CD8-positive, alpha-beta memory T cell (primary cell): ENCODE results near the gene LTBP1. TPM values are rescaled to one million over a fixed set of nuclear protein-coding genes. Genes with fewer than 3 reads are reported as not detected.
"Not testable (repeated sequence)": the region's sequence is repeated elsewhere in the genome, so short reads cannot be mapped to it uniquely, and the experiment has no call there.

Experiments used
- CTCF ChIA-PET: fragments of 350-600 bp; sonication (Branson Sonifier 250); formaldehyde crosslinking; loops from one replicate; lab custom pipeline; 2021; ENCODE audit warnings: antibody characterized with exemption; lab: Charles Lee
- POLR2A ChIA-PET: fragments of 350-600 bp; sonication (Branson Sonifier 250); formaldehyde crosslinking; loops from one replicate; lab custom pipeline; 2021; ENCODE audit warnings: antibody characterized with exemption; lab: Charles Lee
- DNase-seq, 5 donors: peaks; one replicate each; pipeline versions ENCODE4 v3.0.0 to v3.0.0-alpha.2; 2020 to 2022; ENCODE audit warnings: mixed read lengths in 1 of 5
- H3K27ac ChIP-seq: one replicate; pipeline ENCODE4 v1.7.0; 2013; ENCODE audit warnings: low read depth, mild to moderate bottlenecking, low read length, moderate library complexity
- H3K27me3 ChIP-seq: 2 replicates; pipeline ENCODE4 v1.7.0; 2013; ENCODE audit warnings: low read length, mild to moderate bottlenecking; ENCODE audit not compliant: insufficient read depth, poor library complexity, severe bottlenecking
- H3K36me3 ChIP-seq: 2 replicates; pipeline ENCODE4 v1.7.0; 2013; ENCODE audit warnings: mild to moderate bottlenecking, low read length, moderate library complexity; ENCODE audit not compliant: insufficient read depth
- H3K4me1 ChIP-seq: 2 replicates; pipeline ENCODE4 v1.7.0; 2013; ENCODE audit warnings: mild to moderate bottlenecking, low read length, moderate library complexity; ENCODE audit not compliant: insufficient read depth
- H3K4me3 ChIP-seq: 2 replicates; pipeline ENCODE4 v1.7.0; 2013; ENCODE audit warnings: mild to moderate bottlenecking, low read length
- H3K9me3 ChIP-seq: 2 replicates; pipeline ENCODE4 v1.7.0; 2013; ENCODE audit warnings: mild to moderate bottlenecking, low read length
- H3K27ac Mint-ChIP-seq, 8 donors: one replicate each; pipeline ENCODE4 v1.8.0; 2020 to 2021; ENCODE audit warnings: mixed read lengths in 8 of 8, mild to moderate bottlenecking in 6 of 8, inconsistent platforms in 3 of 8, moderate library complexity in 3 of 8
- H3K27me3 Mint-ChIP-seq, 2 donors: one replicate each; pipeline ENCODE4 v1.8.0; 2020 to 2021; ENCODE audit warnings: mixed read lengths in 2 of 2, mild to moderate bottlenecking in 1 of 2, moderate library complexity in 1 of 2
- H3K36me3 Mint-ChIP-seq, 3 donors: one replicate each; pipeline ENCODE4 v1.8.0; 2020 to 2021; ENCODE audit warnings: mixed read lengths in 3 of 3, inconsistent platforms in 1 of 3, mild to moderate bottlenecking in 1 of 3
- H3K4me1 Mint-ChIP-seq, 3 donors: one replicate each; pipeline ENCODE4 v1.8.0; 2020 to 2021; ENCODE audit warnings: mixed read lengths in 3 of 3, inconsistent platforms in 1 of 3, mild to moderate bottlenecking in 1 of 3
- H3K4me3 Mint-ChIP-seq, 7 donors: one replicate each; pipeline ENCODE4 v1.8.0; 2020 to 2021; ENCODE audit warnings: mixed read lengths in 7 of 7, mild to moderate bottlenecking in 6 of 7, moderate library complexity in 4 of 7, inconsistent platforms in 2 of 7
- H3K9me3 Mint-ChIP-seq, 5 donors: one replicate each; pipeline ENCODE4 v1.8.0; 2020 to 2022; ENCODE audit warnings: mixed read lengths in 5 of 5, mild to moderate bottlenecking in 3 of 5, moderate library complexity in 2 of 5, inconsistent platforms in 1 of 5
- polyA plus RNA-seq: library from polyadenylated mRNA; unstranded; fragments of 300-500 nt; fragmentation: Illumina TruSeq; gene quantifications from one replicate; pipeline ENCODE4 v1.2.3, GENCODE V29; 2021
- total RNA-seq, 2 experiments: library from RNA; stranded (reverse); gene quantifications; one replicate each; pipeline ENCODE4 v1.2.3, GENCODE V29; 2021

LTBP1 gene
- total and polyA plus RNA-seq, 3 experiments from 2014 or later, result not detected

DNA sequence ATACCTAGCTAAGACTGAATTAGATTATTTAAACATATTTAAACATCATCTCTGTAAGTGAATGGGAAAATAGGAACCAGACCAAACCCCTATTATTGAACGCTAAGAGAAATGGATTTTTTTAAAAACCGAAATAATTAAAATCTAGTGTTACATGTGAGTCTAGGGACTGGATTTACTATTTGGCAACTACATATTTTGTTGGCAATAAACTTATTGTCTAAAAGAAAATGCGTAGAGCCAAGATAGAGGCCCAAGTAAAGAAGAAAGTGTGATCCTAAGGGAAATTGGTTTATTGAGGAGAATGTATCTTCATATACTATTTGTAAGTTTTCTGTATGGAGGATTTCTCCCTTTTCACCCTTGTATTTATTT, 105.6 kb downstream of the LTBP1 start:
- Mint-ChIP-seq H3K9me3 (peaks cover 0 to 2% (median 0%) of the 10 kb centered on the region in 5 donors), H3K36me3 (no peaks in the 10 kb centered on the region), H3K27me3 (peaks cover 0 to 4% of the 10 kb centered on the region in 2 donors), H3K27ac (no peak overlapping the region), H3K4me3 (no peak overlapping the region), H3K4me1 (no peaks in the 10 kb centered on the region)
- CTCF ChIA-PET, result no interaction called here
- POLR2A ChIA-PET, result no interaction called here
- Histone ChIP-seq H3K9me3 (no peaks in the 10 kb centered on the region), H3K4me3 (no peak overlapping the region), H3K27me3 (no peaks in the 10 kb centered on the region), H3K4me1 (no peaks in the 10 kb centered on the region), H3K36me3 (no peaks in the 10 kb centered on the region), H3K27ac (no peak overlapping the region)
- no peak for DNase-seq

DNA sequence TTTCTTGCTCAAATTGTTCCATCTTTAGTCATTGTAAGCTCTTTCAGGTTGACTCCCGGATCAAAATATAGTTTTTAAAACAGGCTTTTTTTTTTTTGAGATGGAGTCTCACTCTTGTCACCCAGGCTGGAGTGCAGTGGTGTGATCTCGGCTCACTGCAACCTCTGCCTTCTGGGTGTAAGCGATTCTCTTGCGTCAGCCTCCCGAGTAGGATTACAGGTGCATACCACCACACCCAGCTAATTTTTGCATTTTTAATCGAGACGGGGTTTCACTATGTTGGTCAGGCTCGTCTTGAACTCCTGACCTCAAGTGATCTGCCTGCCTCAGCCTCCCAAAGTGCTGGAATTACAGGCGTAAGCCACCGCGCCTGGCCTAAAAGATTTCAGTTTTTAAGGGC, 106.0 kb downstream of the LTBP1 start:
- H3K4me3 ChIP-seq, H3K27me3 ChIP-seq, H3K9me3 ChIP-seq, H3K27me3 Mint-ChIP-seq, H3K4me3 Mint-ChIP-seq, H3K4me1 Mint-ChIP-seq, POLR2A ChIA-PET, H3K9me3 Mint-ChIP-seq, H3K36me3 ChIP-seq, H3K27ac Mint-ChIP-seq, H3K27ac ChIP-seq, H3K4me1 ChIP-seq, DNase-seq, H3K36me3 Mint-ChIP-seq, CTCF ChIA-PET: not testable (repeated sequence)

DNA sequence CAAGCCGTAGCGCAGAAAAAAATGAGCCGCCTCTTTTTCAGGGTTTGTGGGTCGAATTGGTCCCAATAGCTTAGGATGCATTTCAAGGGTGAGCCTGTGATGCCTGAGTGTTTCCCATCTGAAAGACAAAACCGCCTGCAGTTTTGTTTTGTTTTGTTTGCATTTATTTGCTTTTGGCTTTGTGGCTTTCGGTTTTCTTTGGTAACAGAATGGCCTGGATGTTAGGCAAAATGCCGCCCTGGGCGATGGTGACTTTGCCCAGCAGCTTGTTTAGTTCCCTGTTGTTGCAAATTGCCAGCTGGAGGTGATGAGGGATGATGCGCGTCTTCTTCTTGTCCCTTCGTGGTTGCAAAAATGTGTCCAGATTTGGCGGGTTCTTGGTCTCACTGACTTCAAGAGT, 109.4 kb downstream of the LTBP1 start:
- Mint-ChIP-seq H3K9me3 (peaks cover 0 to 2% (median 0%) of the 10 kb centered on the region in 5 donors), H3K4me1 (no peaks in the 10 kb centered on the region), H3K4me3 (no peak overlapping the region), H3K27ac (no peak overlapping the region), H3K27me3 (peaks cover 0 to 3% of the 10 kb centered on the region in 2 donors), H3K36me3 (no peaks in the 10 kb centered on the region)
- Histone ChIP-seq H3K4me3 (no peak overlapping the region), H3K9me3 (no peaks in the 10 kb centered on the region), H3K27ac (no peak overlapping the region), H3K27me3 (no peaks in the 10 kb centered on the region), H3K4me1 (no peaks in the 10 kb centered on the region), H3K36me3 (no peaks in the 10 kb centered on the region)
- DNase-seq, result no peak
- ChIA-PET CTCF (no interaction called here), POLR2A (no interaction called here)

DNA sequence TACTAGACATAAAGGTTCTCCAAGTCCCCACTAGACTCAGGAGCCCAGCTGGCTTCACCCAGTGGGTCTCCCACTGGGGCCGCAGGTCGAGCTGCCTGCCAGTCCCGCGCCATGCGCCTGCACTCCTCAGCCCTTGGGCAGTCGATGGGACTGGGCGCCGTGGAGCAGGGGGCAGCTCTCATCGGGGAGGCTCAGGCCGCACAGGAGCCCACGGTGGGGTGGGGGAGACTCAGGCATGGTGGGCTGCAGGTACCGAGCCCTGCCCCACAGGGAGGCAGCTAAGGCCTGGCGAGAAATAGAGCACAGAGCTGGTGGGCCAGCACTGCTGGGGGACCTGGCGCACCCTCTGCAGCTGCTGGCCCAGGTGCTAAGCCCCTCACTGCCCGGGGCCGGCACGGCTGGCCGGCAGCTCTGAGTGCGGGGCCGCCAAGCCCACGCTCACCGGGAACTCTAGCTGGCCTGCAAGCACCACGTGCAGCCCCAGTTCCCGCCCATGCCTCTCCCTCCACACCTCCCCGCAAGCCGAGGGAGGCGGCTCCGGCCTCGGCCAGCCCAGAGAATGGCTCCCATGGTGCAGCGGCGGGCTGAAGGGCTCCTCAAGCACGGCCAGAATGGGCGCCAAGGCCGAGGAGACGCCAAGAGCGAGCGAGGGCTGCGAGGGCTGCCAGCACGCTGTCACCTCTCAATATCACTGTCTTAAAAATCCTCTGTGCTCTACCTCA, 110.7 kb downstream of the LTBP1 start:
- CTCF ChIA-PET, H3K27ac ChIP-seq, H3K9me3 Mint-ChIP-seq: not testable (repeated sequence)

DNA sequence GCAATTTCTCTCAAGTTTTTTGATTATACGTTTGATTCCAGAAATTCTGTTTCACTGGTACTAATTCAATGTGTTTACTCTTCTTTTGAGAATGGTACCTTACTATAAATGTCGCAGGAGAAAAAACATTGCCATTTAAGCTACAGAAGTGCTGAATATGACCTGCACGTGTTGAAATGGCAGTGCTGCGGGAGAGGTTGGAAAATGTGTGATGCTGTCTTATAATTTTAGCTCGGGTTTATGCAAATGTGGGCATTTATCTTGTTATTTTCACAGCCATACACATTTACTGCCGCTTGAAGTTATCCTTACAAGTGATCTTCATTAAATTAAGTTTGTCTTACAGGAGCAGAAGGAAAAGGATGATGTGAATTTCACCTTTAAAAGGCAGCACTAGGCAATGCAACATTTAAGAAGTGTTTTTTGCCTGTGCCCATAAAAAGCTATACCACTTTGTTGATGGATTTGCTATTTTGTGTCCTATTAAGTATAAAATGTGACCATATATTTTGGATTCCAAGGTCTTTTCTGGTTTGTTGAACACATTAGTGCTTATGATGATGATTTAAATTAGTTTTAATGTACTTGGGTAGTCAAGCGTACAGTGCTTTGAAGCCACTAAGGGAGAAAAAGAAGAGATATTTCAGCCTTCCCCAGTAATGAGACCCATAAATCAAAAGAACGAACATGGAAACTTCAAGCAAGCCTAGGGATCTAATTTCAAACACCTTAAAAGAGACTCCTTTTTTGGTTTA, 112.1 kb downstream of the LTBP1 start:
- H3K9me3 Mint-ChIP-seq, result peaks cover 0 to 2% (median 0%) of the 10 kb centered on the region in 5 donors
- no peaks in the 10 kb centered on the region for H3K27me3 ChIP-seq
- POLR2A ChIA-PET, result no interaction called here
- H3K27ac ChIP-seq, result no peak overlapping the region
- H3K36me3 Mint-ChIP-seq, result no peaks in the 10 kb centered on the region
- H3K36me3 ChIP-seq, result no peaks in the 10 kb centered on the region
- no peaks in the 10 kb centered on the region for H3K9me3 ChIP-seq
- no peaks in the 10 kb centered on the region for H3K4me1 ChIP-seq
- no peak overlapping the region for H3K27ac Mint-ChIP-seq
- H3K27me3 Mint-ChIP-seq, result peaks cover 3% of the 10 kb centered on the region in 2 donors
- no peaks in the 10 kb centered on the region for H3K4me1 Mint-ChIP-seq
- DNase-seq, result no peak
- CTCF ChIA-PET, result no interaction called here
- no peak overlapping the region for H3K4me3 Mint-ChIP-seq
- no peak overlapping the region for H3K4me3 ChIP-seq

More for the DNA sequence above, 110.7 kb downstream of the LTBP1 start:
- H3K36me3 ChIP-seq, H3K9me3 ChIP-seq, H3K4me3 Mint-ChIP-seq, DNase-seq, H3K4me3 ChIP-seq, H3K27ac Mint-ChIP-seq, H3K27me3 Mint-ChIP-seq, POLR2A ChIA-PET, H3K27me3 ChIP-seq, H3K4me1 Mint-ChIP-seq, H3K4me1 ChIP-seq, H3K36me3 Mint-ChIP-seq: not testable (repeated sequence)

DNA sequence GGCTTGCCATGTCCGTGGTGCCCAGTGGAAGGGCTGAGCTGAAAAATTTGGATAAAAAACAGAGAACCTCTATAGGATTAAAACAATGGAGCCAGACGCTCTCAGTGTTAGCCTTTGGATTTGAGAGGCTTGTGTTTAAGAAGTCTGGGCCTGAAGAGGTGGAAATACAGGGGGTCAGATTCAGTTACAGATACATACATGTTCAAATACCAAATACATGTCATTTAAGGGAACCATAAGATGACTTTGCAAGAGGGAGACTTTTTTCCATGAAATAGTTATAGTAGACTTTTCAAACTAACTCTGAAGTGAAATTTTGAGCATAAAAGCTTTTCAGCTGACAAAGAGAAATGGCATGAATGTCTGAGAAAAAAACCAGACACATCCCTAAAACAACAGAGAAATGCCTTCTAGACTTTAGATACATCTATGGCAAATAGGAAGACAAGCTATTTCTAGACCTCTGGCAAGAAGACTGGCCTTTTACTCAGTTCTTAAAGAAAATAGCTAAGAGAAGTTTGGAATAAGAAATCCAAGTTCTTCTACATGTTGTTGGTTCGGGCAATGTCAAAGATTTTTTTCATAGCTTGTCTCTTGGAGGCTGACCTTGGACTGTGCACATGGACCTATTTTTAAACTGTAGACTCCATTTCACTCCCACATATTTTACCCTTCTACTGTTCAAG, 112.9 kb downstream of the LTBP1 start:
- Histone ChIP-seq H3K4me3 (no peak overlapping the region), H3K36me3 (no peaks in the 10 kb centered on the region), H3K4me1 (no peaks in the 10 kb centered on the region), H3K27me3 (no peaks in the 10 kb centered on the region), H3K9me3 (no peaks in the 10 kb centered on the region), H3K27ac (no peak overlapping the region)
- Mint-ChIP-seq H3K36me3 (no peaks in the 10 kb centered on the region), H3K27ac (no peak overlapping the region), H3K4me1 (no peaks in the 10 kb centered on the region), H3K4me3 (no peak overlapping the region), H3K27me3 (peaks cover 3 to 7% of the 10 kb centered on the region in 2 donors), H3K9me3 (peaks cover 0 to 2% (median 0%) of the 10 kb centered on the region in 5 donors)
- no peak for DNase-seq
- POLR2A ChIA-PET, result no interaction called here
- CTCF ChIA-PET, result no interaction called here

DNA sequence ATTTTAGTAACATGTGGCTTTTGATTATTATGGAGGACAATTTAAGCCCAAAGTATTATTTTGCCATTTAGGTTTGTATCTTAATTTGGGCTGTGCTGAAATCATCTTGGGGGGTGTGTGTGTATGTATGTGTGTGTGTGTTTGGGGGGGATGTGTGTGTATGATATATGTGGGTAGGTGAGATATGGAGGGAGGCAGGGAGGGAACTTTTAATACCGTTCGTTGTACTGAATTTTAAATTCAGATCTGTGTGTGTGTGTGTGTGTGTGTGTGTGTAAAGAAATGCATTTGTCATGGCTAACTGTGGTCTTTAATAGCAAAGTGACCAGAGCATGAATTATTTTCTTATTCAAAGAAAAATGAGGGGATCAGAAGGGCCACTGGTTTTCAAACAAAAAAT, 113.7 kb downstream of the LTBP1 start:
- Histone ChIP-seq H3K27me3 (no peaks in the 10 kb centered on the region), H3K4me3 (no peak overlapping the region), H3K4me1 (no peaks in the 10 kb centered on the region), H3K27ac (no peak overlapping the region), H3K36me3 (no peaks in the 10 kb centered on the region), H3K9me3 (no peaks in the 10 kb centered on the region)
- Mint-ChIP-seq H3K4me3 (no peak overlapping the region), H3K9me3 (peaks cover 0 to 2% (median 0%) of the 10 kb centered on the region in 5 donors), H3K27me3 (peaks cover 6 to 10% of the 10 kb centered on the region in 2 donors), H3K27ac (no peak overlapping the region), H3K36me3 (no peaks in the 10 kb centered on the region), H3K4me1 (no peaks in the 10 kb centered on the region)
- ChIA-PET POLR2A (no interaction called here), CTCF (no interaction called here)
- DNase-seq, result no peak

DNA sequence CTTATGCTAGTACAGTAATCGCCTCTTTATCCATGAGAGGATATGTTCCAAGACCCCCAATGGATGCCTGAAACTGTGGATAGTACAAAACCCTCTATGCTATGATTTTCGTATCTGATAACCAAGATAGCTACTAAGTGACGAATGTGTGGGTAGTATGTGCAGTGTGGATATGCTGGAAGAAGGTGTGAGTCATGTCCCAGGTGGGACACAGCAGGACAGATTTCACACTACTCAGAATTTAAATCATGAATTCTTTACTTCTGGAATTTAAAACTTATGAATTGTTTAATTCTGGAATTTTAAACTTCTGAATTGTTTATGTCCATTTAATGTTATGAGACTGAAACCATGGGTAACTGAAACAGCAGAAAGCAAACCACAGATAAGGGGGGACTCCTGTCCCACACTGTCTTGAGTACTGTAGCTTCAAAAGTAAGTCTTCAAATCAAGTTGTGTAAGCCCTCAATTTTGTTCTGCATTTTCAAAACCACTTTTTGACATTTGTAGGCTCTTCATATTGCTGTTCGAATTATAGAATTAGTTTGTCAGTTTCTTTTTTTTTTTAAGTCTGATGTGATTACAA, 116.0 kb downstream of the LTBP1 start:
- no peaks in the 10 kb centered on the region for H3K36me3 Mint-ChIP-seq
- Histone ChIP-seq H3K36me3 (no peaks in the 10 kb centered on the region), H3K4me1 (no peaks in the 10 kb centered on the region), H3K4me3 (no peak overlapping the region), H3K27ac (no peak overlapping the region), H3K27me3 (no peaks in the 10 kb centered on the region), H3K9me3 (no peaks in the 10 kb centered on the region)
- DNase-seq, result no peak
- H3K4me3 Mint-ChIP-seq, result no peak overlapping the region
- peaks cover 0 to 8% (median 0%) of the 10 kb centered on the region in 3 donors for H3K4me1 Mint-ChIP-seq
- no peak overlapping the region for H3K27ac Mint-ChIP-seq
- H3K9me3 Mint-ChIP-seq, result peaks cover 0 to 2% (median 0%) of the 10 kb centered on the region in 5 donors
- CTCF ChIA-PET, result no interaction called here
- POLR2A ChIA-PET, result no interaction called here
- peaks cover 9 to 10% of the 10 kb centered on the region in 2 donors for H3K27me3 Mint-ChIP-seq
